Stimulated activated CD4-positive, alpha-beta T cell treated with anti-CD3 and anti-CD28 coated beads, Interleukin-12 subunit alpha, Interleukin-12 subunit beta, amount 100 ng/mL, for 48 hours (primary cell): Measurements from ENCODE around the gene JOSD2.

Experiments used
- DNase-seq, 3 donors: peaks; one replicate each; pipeline ENCODE4 v3.0.0-alpha.2; 2020; ENCODE audit warnings: low read depth in 2 of 3, low spot score in 1 of 3

JOSD2 gene

GRCh38 chr19:50496189-50497021, 14.6 kb downstream of the JOSD2 start:
- DNase-seq = no peak

GRCh38 chr19:50495020-50495531, 15.9 kb downstream of the JOSD2 start:
- no peak for DNase-seq

DNA sequence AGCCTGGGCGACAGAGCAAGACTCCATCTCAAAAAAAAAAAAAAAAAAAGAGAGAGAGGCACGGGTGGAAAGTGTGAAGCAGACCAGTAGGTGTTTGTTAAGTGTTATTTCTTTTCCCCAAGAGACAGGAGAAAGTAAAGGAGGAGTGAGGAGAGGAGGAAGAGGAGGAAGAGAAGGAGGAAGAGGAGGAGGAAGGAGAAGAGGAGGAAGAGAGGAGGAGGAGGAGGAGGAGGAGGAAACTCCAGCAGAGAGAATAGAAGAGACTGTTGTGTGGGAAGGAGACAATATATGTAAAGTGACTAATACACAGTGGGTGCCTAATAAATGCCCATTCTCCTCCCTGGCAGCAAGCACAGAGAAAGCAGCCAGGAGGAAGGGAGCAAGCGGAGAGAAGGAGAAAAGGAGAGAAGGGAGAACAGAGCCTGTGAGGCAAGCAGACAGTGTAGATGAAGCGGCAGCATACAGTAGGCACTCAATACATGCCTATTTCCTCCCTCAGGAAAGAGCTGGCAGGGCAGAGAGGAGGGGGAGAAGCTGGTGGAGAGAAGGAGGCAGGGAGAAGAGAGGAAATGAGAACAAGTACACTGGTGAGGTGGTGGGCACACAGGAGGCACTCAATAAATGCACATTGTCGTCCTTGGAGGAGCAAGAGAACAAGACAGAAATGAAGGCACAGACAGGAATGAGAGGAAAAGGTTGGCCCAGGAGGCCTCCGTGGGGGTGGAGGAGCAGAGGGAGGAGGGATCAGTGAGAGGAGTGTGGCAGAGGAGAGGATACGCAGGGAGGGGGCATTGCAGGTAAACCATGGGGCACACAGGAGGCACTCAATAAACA, 16.6 kb downstream of the JOSD2 start:
- no peak for DNase-seq

GRCh38 chr19:50493171-50493570, 17.8 kb downstream of the JOSD2 start:
- no peak for DNase-seq

DNA sequence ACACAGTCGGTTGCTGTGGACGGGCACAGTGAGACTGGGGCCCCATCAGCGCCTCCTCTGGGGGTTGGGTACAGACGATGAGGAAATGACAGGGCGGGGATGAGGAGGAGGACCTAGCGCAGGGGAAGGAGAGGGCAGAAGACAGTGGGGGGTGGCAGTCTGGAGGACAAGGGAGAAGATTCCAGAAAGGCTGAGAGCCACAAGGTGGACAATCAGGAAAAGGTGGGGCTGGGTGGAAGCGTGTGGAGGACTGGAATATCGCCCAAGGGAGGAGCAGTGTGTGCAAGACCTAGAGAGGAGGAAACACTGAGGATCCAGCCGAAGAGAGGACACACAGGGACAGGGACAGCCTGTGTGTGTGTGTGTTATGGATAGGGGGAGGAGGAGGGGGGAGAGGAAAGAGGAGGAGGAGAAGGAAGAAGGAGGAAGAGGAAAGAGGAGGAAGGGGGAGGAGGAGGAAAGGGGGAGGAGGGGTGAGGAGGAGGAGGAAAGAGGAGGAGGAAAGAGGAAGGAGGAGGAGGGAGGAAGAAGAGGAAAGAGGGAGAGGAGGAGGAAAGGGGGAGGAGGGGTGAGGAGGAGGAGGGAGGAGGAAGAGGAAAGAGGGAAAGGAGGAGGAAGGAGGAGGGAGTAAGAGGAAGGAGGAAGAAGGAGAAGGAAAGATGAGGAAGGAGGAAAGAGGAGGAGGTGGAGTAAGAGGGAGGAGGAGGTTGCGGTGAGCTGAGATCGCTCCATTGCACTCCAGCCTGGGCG, 18.5 kb downstream of the JOSD2 start:
- peak in 2 of 3 donors; percentile 17 for DNase-seq

- DNase-seq = no peak
Observed at GRCh38 chr19:50490991-50491472, 20.0 kb downstream of the JOSD2 start.

DNA sequence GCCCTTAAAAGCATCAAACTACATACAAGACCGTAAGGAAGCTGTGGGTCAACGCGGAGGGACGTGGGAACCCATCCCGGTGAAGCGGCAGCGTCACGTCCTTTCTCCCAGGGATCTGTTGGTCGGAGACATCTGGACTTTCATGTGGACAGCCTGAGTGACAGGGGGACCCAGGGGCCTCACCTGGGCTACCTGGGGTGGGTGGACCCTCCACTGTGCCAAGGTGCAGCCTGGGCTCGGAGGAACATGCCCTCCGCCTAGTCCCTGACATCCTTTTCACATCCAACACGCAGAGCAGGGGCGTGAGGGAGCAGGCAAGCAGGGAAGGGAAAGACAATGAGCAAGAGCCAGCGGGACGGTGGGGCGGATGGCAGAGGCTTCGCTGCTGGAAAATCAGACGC, 20.6 kb downstream of the JOSD2 start:
- no peak for DNase-seq

DNA sequence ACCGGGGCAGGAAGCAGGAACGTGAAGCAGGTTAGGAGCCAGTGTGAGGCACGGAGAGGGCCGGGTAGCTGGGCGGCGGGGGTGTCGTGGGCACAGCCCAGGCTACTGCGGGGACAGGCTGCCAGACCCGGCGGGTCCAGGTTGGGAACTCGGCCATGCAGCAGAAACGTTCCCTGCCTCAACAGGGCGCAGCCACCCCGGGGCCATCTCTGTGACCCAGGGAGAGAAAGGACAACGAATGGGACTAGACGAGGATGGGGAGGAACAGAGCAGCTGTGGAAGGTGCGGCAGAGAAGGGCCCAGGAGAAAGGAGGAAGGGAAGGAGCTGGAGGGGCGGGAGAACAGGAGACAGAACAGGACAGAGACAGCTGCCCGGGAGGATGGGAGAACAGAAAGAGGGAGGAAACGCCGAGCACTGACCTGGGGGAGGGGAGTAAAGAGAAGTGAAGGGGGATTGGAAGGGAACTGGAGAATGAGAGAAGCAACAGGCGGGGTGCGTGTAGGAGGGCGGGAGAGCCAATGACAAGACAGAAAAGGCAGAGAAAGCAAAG, 21.5 kb downstream of the JOSD2 start:
- no peak for DNase-seq

GRCh38 chr19:50488389-50489194, 22.4 kb downstream of the JOSD2 start:
- DNase-seq = no peak

- peak; percentile 63 to 76 (median 65) for DNase-seq
Observed at GRCh38 chr19:50486823-50487515, 24.0 kb downstream of the JOSD2 start.

DNA sequence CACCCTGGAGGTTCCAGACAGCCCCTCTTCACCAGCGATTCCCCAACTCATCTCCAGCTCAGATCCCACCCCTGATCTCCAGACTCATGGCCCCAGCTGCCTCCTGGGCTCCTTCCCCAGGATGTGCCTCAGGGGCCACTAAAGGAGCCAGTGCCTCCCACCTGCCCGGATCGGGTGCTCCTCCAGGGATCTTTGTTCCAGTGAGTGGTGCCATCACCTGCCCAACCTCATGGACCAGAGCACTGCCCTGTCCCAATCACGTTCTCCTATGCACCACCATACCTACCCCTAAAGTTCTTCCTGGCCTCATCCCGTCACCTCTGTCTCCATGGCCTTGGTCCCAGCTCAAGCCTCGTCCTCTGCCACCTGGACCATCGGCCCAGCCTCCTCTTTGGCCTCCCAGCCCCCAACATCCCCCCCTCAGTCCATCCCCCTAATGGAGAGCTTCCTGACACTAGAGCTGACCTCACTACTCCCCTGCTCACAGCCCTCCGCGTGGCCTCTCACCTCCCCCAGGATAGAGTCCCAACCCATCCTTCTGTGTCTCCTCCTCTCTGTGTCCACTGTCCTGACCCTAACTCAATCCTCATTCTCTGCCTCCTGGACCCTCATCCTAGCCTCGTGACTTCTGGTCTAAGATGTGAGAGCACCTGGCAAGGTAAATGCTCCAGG, 25.6 kb downstream of the JOSD2 start:
- DNase-seq = no peak

DNA sequence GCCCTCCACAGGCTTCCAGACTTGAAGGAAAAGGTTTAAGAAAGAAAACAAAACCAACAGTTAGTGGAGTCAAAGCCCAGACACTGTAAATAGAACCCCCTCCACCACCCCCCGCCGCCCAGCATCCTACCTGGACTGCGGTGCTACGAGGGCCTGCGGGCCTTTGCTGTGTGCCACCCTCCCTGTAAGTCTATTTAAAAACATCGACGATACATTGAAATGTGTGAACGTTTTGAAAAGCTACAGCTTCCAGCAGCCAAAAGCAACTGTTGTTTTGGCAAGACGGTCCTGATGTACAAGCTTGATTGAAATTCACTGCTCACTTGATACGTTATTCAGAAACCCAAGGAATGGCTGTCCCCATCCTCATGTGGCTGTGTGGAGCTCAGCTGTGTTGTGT, 28.1 kb downstream of the JOSD2 start:
- DNase-seq = no peak

DNA sequence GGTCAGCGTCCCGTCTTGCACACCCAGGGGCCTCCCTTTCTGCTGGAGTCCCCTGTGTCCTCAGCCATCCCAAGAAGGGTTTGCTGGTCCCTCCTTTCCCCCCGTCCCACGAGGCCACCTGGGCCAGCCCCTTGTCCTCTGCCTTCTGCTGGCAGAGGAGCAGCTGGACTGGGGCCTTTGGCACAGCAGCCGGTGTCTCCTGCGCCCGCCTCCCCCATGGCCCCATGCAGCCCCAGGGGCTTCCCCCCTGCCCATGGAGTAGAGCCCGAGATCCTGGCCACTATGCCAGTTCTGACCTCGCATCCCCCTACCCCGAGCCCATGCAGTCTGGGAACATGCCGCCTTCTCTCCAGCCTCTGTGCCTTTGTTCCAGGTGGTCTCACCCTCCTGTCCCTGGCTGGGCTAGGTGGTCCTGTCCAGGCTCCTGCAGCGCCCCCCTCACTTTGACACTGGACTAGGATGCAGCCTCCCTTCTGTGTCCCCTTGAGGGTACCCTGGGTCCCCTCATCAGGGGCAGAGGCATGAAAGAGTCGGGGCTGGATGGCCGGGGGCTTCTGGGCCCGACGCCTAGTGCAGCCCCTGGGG, 28.6 kb downstream of the JOSD2 start:
- no peak for DNase-seq

DNA sequence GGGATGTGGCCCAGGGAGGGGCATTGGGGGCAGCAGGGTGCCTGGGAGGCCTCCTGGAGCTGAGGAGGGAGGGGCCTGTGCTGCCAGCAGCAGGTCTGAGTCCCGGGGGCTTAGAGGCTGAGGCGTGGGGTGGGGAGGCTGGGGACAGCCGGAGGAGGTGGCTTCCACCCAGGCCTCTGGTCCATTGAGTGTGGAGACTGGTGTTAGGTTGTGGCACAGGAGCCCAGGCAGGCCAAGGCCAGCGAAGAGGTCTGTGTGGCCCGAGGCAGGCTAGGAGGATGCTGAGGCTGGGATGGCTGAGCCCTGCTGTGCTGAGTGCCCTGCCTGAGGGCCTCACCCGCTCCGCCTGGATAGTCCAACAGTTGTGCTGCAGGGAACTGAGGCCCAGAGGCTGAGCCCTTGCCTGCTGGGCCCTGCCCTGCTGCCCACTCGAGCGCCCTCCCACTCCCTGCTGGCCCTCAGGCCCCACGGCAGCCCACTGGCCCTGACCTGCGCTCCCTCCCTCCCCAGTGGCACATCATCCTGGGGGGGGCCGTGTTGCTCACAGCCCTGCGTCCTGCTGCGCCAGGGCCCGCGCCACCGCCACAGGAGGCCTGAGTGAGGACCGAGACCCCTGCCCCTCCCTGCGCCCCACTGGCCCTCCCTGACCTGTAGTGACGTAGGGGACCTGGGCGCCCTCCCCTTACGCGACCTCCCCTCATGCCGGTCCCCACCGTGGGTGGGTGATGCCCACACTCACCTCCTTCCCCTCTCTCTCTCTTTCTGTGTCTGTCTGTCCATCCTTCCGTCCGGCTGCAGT, 29.4 kb downstream of the JOSD2 start:
- no peak for DNase-seq

- DNase-seq = no peak
Observed at GRCh38 chr19:50480281-50481111, 30.5 kb downstream of the JOSD2 start.

DNA sequence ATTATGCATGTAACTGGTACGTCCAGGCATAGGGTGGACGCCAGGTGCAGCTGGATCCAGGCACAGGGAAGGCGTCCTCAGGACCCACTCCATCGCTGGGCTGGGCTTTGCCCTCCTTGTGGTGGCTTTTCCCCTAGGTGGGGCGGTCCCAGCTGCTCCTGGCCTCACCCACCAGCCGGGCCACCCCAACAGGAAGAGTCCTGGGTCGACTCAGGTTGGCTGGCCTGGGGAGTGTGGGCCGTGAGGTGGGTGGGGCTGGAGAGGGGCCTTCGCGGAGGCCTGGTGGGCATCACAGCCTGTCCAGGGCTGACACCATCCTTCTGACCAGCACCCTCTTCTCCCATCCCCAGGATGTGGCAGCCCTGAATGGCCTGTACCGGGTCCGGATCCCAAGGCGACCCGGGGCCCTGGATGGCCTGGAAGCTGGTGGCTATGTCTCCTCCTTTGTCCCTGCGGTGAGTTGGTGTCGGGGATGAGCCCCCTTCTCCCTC, 31.2 kb downstream of the JOSD2 start:
- no peak for DNase-seq
